ENCODE results near the gene UBE2M.

UBE2M gene

DNA sequence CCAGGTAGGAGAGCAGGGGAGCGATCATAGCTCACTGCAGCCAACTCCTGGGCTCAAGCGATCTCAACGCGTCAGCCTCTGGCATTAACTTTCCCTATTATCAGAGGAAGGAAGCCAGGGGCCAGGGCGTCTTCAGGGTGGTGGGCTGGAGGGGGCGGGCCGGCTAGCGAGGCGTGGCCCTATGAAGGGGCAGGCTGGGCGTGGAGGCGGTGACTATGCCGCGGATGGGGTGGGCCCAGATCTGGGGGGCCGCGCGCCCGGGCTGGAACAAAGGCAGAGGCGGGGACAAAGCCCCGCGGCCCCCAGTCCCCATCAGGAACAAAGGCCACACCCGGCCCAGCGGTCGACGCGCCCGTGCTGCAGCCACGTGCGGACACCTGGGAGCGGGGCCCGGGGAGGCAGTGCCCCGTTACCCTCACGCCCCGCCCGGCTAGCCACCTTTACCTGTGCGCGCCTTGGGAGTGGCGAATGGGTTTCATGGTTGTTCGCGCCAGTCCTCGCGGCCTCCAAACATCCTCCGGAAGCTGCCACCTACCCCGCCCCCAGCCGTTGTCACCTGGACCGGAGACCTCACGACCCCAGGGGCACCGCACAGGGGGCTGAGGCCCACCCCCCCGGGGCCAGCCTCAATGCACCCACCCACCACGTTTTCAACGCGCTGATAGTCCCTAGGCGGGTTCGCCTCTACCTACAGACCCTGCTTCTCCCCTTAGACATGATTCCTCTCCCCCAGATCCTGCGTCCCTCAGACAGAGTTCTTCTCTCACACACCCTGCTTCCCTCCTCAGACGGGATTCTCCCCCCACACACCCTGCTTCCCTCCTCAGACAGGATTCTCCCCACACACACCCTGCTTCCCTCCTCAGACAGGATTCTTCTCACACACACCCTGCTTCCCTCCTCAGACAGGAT lies 19.9 kb downstream of the UBE2M start:
- DNase-seq = no peak

- no peak for DNase-seq
Measured at GRCh38 chr19:58536852-58537798, 21.3 kb downstream of the UBE2M start.

DNA sequence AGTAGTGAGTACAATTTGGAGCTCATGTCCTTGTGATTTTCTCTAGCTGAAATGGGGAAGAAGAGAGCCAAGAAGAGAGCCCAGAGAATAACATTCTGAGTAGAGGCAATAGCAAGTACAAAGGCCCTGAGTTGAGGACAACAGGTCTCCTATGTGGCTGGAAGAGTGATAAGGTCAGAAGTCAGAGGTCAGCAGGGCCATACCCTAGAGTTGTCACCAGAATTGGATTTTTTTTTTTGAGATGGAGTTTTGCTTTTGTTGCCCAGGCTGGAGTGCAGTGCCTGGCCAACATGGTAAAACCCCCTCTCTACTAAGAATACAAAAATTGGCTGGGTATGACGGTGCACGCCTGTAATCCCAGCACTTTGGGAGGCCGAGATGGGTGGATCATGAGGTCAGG lies 22.6 kb downstream of the UBE2M start:
- DNase-seq = no peak

DNA sequence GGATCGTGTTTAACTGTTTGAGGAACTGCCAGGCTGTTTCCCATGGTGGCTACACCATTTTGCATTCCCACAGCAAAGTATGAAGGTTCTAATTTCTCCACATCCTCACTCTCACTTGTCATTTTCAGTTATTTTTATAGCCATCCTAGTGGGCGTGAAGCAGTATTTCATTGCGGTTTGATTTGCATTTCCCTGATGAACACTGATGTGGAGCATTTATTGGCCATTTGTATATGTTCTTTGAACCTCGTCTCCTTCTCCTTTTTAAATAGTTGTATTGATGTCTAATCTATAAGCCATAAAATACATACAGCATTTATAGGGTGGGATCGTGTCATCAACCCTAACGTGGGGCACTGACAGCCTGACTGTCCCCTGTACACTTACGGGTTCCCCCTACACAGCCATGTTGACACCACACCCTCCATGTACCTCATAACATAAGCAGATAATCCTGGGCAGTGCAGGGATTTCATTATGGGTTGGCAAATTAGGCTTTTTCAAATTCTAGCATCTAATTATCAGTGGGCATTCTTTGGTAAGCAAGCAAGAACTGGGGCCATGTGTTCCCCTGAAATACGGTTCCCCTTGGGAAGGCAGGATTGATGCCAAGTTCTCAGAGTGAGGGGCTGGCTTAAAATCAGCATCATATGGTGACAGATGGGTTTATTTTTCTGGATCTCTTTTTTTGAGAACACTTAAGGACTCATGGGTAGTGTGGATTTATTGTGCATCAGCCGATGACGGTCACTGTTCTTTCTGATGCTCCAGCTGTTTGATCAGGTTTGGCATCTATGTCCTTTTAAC lies 27.2 kb downstream of the UBE2M start:
- no peak for DNase-seq

DNA sequence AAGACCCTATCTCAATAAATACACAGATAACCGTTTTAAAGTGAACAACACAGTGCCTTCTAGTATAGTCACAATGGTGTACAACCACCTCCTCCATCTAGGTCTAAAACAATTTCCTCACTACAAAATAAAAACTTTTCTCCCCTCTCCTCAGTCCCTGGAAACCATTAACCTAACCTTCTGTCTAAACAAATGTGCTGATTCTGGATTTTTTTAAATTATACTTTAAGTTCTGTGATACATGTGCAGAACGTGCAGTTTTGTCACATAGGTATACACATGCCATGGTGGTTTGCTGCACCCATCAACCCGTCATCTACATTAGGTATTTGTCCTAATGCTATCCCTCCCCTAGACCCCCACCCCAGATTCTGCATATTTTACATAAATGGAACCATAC lies 29.0 kb downstream of the UBE2M start:
- no peak for DNase-seq

GRCh38 chr19:58522709-58523108 lies 35.7 kb downstream of the UBE2M start:
- no peak for DNase-seq

GRCh38 chr19:58521651-58522050 lies 36.8 kb downstream of the UBE2M start:
- DNase-seq = no peak

- DNase-seq = no peak
Measured at GRCh38 chr19:58520257-58520599, 38.2 kb downstream of the UBE2M start.

DNA sequence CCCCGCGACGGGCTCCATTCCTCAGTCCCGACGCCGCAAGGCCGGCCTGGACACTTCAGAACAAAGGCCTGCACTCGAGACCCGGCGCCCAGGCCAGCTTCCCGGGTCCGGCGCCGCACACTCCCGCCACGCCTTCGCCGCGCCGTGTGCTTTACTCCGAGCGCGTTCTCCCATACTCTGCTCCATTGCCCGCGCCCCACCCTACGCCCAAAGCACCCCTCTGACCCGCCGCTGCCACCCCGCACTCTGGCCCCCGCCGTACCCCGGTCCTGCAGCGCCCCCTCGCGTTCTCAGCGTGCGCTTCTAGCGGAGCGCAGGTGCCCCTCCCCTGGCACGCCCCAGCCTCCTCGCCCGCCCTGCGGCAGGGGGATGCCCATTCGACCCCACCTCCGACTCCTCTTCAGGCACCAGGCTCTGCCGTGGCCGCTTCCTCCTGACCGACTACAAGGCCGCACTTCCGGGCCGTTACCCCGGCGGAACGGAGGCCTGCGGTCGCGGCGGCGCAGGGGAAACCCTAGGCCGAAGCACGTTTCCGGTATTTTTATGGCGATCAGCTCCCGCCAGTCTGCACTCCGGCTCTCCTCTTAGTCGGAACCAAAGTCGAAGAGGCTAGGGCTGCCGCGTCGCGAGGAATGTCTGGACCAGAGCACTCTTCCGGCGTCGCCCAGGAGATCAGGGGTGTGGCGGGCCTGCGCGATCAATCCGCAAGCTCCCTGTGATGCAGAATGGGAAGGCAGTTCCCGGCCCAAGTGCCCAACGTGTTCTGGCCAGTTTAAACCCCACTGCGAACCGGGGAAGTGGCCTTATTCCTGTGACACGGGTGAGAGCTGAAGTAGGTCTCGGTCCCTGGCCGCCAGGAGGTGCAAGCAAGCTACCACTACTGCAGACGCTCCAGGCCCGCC lies 38.8 kb downstream of the UBE2M start, which contains the start of gene ZBTB45:
Gene ZBTB45, minus strand, starts transcription at position 456 of the 902 bp plus-strand sequence. CDS start 2,137 bp downstream, outside the sequence.
- DNase-seq = peak; percentile 93

DNA sequence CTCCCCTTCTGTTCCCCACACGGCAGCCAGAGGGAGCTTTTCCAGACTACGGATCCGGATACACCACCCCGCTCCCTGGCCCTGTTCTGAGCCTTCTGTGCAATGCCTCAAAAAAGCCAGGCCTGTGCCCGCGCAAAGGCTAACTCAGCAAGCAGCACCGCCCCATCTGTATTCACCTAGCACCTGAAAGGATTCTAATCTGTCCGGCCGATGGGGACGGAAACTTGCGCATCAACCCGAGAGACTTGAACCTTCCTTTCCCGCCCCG lies 39.4 kb downstream of the UBE2M start:
- DNase-seq = peak; percentile 47

DNA sequence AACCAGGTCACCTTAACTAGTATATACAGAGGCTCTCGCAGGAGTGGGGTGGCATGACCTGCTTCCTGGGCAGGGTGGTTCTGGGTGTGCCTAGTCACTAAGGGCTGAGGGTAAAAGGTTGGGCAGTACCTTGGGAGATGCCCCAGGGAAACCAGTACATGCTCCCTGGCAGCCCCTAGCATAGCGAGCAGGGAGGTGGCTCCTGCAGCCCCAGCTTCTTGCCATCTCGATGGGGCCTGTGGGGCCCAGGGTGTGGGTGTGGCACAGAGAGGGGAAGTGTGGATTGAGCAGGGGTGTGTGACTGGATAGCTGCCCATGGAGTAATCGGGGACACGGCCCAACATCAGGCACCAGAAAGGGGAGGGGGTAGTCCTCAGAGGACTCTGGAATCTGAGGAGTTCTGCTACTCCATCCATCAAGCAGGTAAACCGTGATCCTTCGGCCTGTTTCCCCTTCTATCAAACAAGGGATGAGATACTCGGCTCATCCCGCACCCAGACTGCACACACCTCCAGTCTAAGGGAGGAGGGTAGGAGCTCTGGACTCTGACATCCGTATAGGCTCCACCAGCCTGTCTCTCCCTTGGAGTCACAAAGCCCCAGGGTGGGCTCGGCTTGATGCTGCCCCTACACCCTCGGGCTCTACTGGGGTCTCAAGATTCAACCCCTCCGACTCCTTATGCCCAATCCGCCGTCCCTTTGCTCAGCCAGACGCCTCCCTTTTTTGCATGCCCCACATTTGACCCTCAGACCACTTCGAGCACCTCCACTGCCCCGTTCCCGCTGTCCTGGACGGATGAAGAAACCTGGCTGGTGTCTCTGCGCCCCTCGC lies 39.9 kb downstream of the UBE2M start:
- no peak for DNase-seq

DNA sequence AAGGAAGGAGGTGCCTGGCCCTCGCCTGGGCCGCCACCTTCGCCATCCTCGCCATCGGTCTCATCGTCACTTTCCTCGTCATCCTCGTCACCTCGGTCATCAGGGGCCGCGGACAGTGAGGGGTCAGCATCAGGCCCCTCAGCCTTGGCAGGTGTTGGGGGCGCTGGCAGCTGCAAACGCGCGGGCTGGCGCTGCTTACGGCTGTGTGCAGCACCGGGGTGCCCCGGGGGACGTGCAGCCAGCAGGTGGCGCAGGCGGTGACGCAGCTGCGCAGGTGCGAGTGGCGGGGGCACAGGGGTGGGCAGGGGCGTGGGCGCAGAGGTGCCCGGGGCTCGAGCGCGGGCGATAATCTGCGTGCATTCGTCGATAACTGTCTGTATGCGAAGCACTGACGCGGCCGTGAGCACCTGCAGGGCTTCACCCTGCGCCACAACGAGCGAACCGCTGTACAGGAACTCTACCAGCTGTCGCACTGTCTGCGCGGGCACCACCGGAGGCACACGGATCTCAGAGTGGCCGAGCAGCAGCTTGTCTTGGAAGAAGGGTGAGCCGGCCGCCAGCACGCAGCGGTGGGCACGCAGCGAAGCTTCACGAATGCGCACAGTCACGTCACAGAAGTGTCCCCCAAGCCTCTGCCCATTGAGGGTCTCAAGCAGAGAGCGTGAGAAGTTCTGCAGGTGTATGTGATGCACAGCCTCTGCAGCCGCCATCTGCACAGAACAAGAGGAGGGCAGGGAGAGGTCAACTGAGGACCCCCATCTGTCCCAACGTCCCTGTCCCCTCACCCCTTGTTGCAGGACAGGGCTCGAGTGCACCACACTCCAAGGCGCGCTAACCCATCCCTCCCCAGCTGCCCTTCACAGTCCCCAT lies 41.2 kb downstream of the UBE2M start:
- no peak for DNase-seq

GRCh38 chr19:58516246-58516836 lies 42.1 kb downstream of the UBE2M start:
- no peak for DNase-seq

DNA sequence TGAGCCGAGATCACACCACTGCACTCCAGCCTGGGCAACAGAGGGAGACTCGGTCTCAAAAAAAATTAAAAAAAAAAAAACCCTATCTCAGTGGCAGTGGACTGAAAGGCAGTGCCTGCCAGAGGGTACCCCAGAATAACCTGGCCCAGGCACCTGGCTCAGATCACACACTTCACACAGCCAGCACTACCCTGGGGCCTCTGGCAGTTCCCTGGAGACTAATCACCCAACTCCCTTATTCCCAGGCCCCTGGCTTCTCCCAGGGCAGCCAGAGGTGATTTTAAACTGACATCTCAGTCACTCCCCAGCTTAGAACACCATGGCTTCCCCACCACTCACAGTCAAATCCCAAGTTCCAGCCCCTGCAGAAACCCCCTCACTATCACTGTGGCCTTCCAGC lies 43.2 kb downstream of the UBE2M start:
- DNase-seq = no peak

GRCh38 chr19:58514564-58515022 lies 43.8 kb downstream of the UBE2M start:
- no peak for DNase-seq

DNA sequence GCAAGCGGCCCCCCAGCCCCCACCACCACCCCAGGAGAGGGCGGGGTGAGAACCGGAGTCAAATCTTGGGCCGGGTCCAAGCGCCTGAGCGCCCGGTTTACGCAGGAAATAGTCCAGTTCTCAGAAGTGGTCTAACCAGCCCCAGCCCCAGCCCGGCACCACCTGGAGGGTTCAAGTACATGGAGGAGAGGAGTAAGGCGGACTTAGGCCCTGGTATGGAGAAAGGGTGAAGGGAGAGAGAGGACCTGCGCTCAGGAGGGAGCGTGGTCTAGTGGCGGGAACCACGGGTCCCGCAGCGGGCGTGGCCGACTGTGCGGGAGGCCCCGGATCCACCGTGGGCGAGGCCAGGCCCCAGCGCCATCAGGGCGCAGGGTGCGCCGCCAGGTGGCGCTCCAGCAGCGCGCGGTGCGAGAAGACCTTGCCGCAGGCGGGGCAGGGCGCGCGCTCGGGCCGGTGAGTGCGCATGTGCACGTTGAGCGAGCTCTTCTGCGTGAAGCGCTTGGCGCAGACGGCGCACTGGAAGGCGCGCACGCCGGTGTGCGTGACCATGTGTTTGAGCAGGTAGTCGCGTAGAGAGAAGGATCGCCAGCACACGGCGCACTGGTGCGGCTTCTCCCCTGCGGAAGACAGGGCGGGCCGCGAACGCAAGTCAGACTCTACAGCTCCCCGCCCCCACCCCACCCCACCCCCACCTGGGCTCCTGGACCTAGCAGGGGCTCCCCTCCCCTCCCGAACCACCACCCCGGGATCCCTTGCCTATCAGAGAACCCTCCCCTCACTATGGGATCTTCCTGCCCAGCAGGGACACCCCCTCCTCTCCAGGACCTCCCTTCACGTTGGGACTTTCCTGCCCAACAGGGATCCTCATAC lies 44.5 kb downstream of the UBE2M start:
- DNase-seq = peak; percentile 88

DNA sequence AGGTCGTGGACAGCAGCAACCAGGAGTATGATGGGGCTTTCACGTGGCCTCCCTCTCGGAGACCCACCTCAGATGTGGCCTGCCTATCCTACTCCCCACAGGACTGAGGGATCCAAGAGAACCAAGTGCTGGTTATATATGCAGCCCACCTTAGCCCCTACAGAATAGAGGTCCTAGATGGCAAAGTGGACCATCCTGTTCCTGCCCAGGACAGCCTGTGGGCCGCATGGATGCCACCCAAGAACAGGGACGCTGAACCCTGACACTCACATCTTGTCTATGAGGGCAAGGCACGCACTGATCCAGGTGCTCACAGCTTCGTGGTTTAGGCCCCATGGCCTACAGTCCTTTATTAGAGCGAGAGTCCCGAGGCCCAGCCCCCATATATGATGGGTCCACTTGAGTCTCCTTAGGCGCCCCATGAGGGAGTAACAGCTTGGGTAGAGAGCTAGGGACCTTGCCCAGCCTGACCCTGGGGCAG lies 45.2 kb downstream of the UBE2M start:
- DNase-seq = no peak
